GM12874 (cell line): ENCODE data around the gene PPP1R9B.

Experiments
- TF ChIP-seq, protein P1 (sequence below): IDR thresholded peaks from 2 replicates; pipeline ENCODE4 v1.5.1; 2011; ENCODE audit warnings: low read depth, mild to moderate bottlenecking, control low read depth, low read length, moderate library complexity; ENCODE audit not compliant: insufficient read depth

PPP1R9B gene

DNA sequence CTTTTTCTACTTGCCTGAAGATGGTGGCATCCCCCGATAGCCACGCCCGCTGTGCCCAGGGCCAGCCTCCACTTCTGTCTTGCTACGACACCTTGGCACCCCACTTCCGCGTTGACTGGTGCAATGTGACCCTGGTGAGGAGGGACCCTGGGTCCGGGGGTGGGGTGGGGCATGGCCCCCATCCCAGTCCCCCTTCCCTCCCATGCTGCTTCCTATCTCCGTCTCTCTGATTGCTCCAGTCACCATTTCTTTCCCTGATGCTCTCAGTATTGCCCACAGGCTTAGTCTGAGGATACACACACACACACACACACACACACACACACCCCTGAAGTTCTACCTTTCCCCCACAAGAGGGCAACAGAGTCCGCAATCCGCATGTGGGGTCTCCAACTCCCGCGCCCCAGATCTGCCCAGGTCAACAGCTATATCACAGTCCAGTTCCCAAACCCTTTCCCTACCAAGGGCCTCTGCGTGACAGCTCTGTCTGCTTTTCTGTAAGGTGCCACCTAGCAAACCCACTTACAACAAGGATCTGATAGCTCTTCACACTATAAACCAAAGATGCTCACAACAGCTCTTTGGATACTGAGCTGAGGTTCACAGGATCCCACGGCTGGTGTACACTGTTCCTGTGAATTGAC is 18.8 kb upstream of the PPP1R9B start:
- TF ChIP-seq, protein P1, sequence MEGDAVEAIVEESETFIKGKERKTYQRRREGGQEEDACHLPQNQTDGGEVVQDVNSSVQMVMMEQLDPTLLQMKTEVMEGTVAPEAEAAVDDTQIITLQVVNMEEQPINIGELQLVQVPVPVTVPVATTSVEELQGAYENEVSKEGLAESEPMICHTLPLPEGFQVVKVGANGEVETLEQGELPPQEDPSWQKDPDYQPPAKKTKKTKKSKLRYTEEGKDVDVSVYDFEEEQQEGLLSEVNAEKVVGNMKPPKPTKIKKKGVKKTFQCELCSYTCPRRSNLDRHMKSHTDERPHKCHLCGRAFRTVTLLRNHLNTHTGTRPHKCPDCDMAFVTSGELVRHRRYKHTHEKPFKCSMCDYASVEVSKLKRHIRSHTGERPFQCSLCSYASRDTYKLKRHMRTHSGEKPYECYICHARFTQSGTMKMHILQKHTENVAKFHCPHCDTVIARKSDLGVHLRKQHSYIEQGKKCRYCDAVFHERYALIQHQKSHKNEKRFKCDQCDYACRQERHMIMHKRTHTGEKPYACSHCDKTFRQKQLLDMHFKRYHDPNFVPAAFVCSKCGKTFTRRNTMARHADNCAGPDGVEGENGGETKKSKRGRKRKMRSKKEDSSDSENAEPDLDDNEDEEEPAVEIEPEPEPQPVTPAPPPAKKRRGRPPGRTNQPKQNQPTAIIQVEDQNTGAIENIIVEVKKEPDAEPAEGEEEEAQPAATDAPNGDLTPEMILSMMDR: peak; percentile 92

GRCh38 chr17:50168319-50168718 is 17.8 kb upstream of the PPP1R9B start:
- TF ChIP-seq, protein P1: no peak

DNA sequence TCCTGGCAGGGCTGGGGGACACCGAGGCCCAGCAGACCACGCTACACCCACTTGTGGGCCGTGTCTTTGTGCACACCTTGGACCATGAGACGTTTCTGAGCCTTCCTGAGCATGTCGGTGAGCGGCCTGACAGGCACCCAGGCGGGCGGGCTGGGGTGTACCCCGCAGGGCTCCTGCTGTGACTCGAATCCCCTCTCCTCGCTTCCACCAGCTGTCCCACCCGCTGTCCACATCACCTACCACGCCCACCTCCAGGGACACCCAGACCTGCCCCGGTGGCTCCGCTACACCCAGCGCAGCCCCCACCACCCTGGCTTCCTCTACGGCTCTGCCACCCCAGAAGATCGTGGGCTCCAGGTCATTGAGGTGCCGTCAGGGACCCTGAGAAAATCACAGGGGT is 16.9 kb upstream of the PPP1R9B start:
- TF ChIP-seq, protein P1: no peak

DNA sequence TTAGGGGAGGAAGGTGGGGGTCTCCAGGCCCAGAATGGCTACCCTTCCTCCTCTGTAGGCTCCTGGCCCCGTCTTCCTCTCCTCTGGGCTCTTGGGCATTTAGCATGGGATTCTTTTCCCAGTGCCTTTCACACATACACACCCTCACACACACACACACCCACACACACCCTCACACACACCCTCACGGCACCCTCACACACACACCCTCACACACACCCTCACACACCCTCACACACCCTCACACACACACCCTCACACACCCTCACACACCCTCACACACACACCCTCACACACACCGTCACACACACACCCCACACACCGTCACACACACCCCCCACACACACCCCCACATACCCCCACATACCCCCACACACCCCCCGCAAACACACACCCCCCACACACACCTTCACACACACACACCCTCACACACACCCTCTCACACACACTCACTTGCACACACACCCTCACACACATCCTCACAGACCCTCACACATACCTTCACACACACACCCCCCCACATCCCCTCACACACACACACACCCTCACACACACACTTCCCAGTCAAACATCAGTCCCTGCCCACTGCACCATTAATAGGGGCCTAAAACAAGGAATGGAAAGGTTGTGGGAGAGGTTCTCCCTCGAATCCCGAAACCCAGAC is 16.2 kb upstream of the PPP1R9B start:
- TF ChIP-seq, protein P1: no peak

GRCh38 chr17:50165867-50166517 is 15.5 kb upstream of the PPP1R9B start, which contains the start of gene SGCA:
SGCA (plus strand) TSS chr17:50166005; CDS start chr17:50166041, 36 bp downstream.
- TF ChIP-seq, protein P1: no peak

DNA sequence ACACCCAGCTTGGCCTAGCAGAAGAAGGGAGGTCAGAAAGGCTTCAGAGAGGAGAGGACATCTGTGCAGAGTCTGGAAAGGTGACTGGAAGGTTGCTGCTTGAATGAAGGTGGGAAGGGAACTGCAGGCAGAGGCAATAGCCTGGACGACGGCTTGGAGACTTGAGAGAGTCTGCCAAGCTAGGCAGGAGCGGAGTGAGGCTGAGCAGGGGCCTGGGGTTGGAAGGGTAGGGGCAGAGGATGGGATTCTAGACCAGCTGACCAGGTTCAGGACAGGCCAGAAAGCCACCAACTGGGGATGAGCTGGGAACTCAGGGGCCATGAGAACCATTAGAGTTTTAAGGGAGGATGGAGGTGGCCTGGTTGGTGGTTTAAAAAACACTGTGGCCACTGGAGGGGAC is 15.0 kb upstream of the PPP1R9B start:
- TF ChIP-seq, protein P1: no peak

- TF ChIP-seq, protein P1: no peak
Measured at GRCh38 chr17:50165066-50165465, 14.6 kb upstream of the PPP1R9B start.
